Neural progenitor cell (in vitro differentiated cells): ENCODE data around the gene PRUNE2.

ENCODE experiments used
- CTCF ChIP-seq: fragments of 200-600 bp; sonication (generic); IDR thresholded peaks from 2 replicates; pipeline ENCODE4 v1.5.1; 2017; ENCODE audit warnings: antibody characterized with exemption, mild to moderate bottlenecking
- EZH2phosphoT487 ChIP-seq: fragments of 200-600 bp; sonication (generic); IDR thresholded peaks from 2 replicates; pipeline ENCODE4 v1.6.1; 2017; ENCODE audit warnings: antibody characterized with exemption

DNA sequence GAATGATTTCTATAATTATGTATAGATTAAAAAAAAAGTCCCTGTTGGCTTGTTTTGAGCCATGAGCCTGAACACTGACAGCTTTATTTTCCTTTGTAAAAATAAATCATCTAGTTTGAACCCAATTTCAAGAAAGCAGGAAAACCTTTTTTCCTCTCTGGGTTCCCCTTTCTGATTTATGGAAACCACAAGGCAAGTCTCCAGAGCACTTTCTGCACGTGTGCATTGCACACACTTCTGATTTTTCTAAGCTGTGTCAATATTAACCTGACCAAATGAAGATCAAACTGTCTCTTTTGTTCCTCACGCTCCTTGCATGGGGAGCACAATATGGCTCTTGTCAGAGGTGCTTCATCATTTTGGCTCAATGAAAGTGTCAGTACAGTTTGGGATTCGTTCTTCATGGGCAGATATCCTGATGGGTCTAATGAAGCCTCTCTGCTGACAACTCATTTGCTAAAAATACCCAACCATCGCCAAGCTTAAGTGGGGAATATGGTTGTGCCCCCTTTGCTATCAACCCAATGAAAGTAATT, 180.8 kb downstream of the PRUNE2 start:
- TF ChIP-seq EZH2phosphoT487 (no peak), CTCF (no peak)
